WERI-Rb-1 (cell line): Measurements from ENCODE around the gene SLC40A1.

Source experiments
- DNase-seq: peaks from one replicate; pipeline ENCODE4 v3.0.0-alpha.2; 2020
- H3K27ac ChIP-seq: fragments of 250-450 bp; sonication (Bioruptor Pico); 2 replicates; pipeline ENCODE4 v1.5.1; 2020; ENCODE audit warnings: mild to moderate bottlenecking, moderate library complexity
- H3K27me3 ChIP-seq: fragments of 250-450 bp; sonication (Bioruptor Pico); 2 replicates; pipeline ENCODE4 v1.5.1; 2021; ENCODE audit warnings: mild to moderate bottlenecking, low read depth, moderate library complexity; ENCODE audit not compliant: insufficient read depth, severe bottlenecking
- H3K36me3 ChIP-seq: fragments of 250-450 bp; sonication (Bioruptor Pico); 2 replicates; pipeline ENCODE4 v1.5.1; 2020; ENCODE audit warnings: mild to moderate bottlenecking, moderate library complexity
- H3K4me3 ChIP-seq: 2 replicates; pipeline ENCODE4 v1.5.1; 2011; ENCODE audit warnings: low read depth, mild to moderate bottlenecking, control low read depth, low read length
- H3K9me3 ChIP-seq: fragments of 250-450 bp; sonication (Bioruptor Pico); 2 replicates; pipeline ENCODE4 v1.5.1; 2021; ENCODE audit warnings: mild to moderate bottlenecking, moderate library complexity; ENCODE audit not compliant: severe bottlenecking
- CTCF ChIP-seq: IDR thresholded peaks from 2 replicates; pipeline ENCODE4 v1.5.1; 2011; ENCODE audit warnings: low read depth, mild to moderate bottlenecking, control low read depth, inconsistent platforms, low read length

Gene SLC40A1

GRCh38 chr2:189580241-189580651 lies 340 bp downstream of the SLC40A1 start:
- TF ChIP-seq CTCF = no peak
- peak; percentile 46 for DNase-seq
- H3K27ac ChIP-seq = peak overlapping the region; percentile 83
- H3K4me3 ChIP-seq = peak overlapping the region; percentile 59
- H3K9me3 ChIP-seq = no peaks in the 10 kb centered on the region
- no peaks in the 10 kb centered on the region for H3K36me3 ChIP-seq
- no peaks in the 10 kb centered on the region for H3K27me3 ChIP-seq

DNA sequence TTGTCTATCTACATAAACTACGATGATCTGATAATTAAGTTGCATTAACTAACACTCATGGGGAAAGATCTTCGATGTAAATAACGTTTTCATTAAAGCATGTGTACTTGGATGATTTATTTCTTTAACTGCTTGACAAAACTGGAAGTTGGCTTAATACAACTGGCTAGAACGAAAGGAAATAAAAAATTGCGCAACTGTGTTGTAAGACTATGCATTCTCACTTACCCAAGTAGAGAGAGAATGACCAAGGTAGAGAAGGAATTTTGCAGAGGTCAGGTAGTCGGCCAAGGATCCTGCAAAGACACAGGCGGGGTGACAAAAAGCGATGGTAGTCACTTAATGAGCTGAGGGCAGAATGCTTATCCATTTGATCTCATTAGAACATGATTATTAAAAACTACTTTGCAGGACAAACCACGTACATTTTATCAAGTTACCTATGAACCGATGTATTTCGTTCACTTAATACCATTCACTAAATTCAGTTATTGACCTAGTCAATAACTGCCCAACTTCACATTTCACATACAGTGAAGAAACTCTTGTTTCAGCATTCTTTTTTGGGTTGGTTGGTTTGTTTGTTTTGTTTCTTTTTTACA lies 900 bp downstream of the SLC40A1 start:
- H3K9me3 ChIP-seq = no peaks in the 10 kb centered on the region
- no peak overlapping the region for H3K27ac ChIP-seq
- peak overlapping the region; percentile 59 for H3K4me3 ChIP-seq
- DNase-seq = no peak
- no peak for TF ChIP-seq CTCF
- H3K36me3 ChIP-seq = no peaks in the 10 kb centered on the region
- H3K27me3 ChIP-seq = no peaks in the 10 kb centered on the region

- TF ChIP-seq CTCF = no peak
- H3K27me3 ChIP-seq = no peaks in the 10 kb centered on the region
- no peaks in the 10 kb centered on the region for H3K9me3 ChIP-seq
- no peak for DNase-seq
- H3K36me3 ChIP-seq = peaks cover 3% of the 10 kb centered on the region; the same call in 1 of the 2 replicates
- no peak overlapping the region for H3K27ac ChIP-seq
- H3K4me3 ChIP-seq = no peak overlapping the region
These were observed 2.2 kb downstream of the SLC40A1 start for GRCh38 chr2:189578272-189578950.

- H3K27ac ChIP-seq = no peak overlapping the region
- no peaks in the 10 kb centered on the region for H3K9me3 ChIP-seq
- peaks cover 3% of the 10 kb centered on the region; the same call in 1 of the 2 replicates for H3K36me3 ChIP-seq
- no peak for DNase-seq
- no peak overlapping the region for H3K4me3 ChIP-seq
- no peaks in the 10 kb centered on the region for H3K27me3 ChIP-seq
- TF ChIP-seq CTCF = no peak
These were observed 3.5 kb downstream of the SLC40A1 start for GRCh38 chr2:189577121-189577520.

DNA sequence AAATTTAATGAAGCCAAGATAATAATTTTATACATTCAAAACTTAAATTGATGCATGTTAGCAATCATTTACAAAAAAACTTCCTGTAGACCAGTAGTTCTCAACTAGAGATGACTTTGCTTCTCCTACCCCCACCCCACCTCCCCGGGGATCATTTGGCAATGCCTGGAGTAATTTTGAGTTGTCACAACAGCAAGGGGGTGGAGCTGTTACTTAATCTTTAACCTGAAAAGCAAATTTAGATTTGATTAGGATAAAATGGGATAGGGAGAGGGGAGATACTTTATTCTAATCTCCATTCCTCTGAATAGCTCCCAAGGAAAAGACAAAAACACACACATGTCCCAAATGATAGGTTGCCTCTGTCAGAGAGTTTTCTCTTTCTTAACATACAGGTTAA lies 4.2 kb downstream of the SLC40A1 start:
- Histone ChIP-seq H3K27me3 (no peaks in the 10 kb centered on the region), H3K27ac (no peak overlapping the region), H3K36me3 (peaks cover 3% of the 10 kb centered on the region; the same call in 1 of the 2 replicates), H3K4me3 (no peak overlapping the region), H3K9me3 (no peaks in the 10 kb centered on the region)
- no peak for DNase-seq
- TF ChIP-seq CTCF = no peak
